ENCODE results near the gene PCDHGB3. TPM values are rescaled to one million over a fixed set of nuclear protein-coding genes. Genes with fewer than 3 reads are reported as not detected.
"Not testable (repeated sequence)": the region's sequence is repeated elsewhere in the genome, so short reads cannot be mapped to it uniquely, and the experiment has no call there.

Gene PCDHGB3
- total RNA-seq, 4 donors from 2014 or later = 0.26 to 2.7 (median 2.2) TPM

GRCh38 chr5:141403387-141403786 lies 33.3 kb downstream of the PCDHGB3 start:
- TF ChIP-seq POLR2A (IDR thresholded peaks at IDR 0.05) (no peak), CTCF (IDR thresholded peaks at IDR 0.05) (no peak)
- DNase-seq = no peak
- Histone ChIP-seq H3K9me3 (peaks cover 15 to 97% (median 90%) of the 10 kb centered on the region in 3 donors), H3K27me3 (peaks cover 0 to 46% (median 0%) of the 10 kb centered on the region in 4 donors), H3K4me3 (peak overlapping the region in 3 of 4 donors; percentile 13 to 53 (median 35)), H3K36me3 (no peaks in the 10 kb centered on the region), H3K27ac (no peak overlapping the region), H3K4me1 (peaks cover 0 to 3% (median 0%) of the 10 kb centered on the region in 3 donors)
- intact Hi-C loops (cut with DNase I) = no loop called here
- WGBS, 2 donors = 33 to 53% methylated on average over 13 to 18 of the region's 22 CpGs

- intact Hi-C loops (cut with DNase I); DNase-seq; H3K4me1 ChIP-seq; H3K36me3 ChIP-seq; H3K27ac ChIP-seq: not testable (repeated sequence)
- Histone ChIP-seq H3K27me3 (peaks cover 0 to 43% (median 0%) of the 10 kb centered on the region in 4 donors), H3K4me3 (peak within 1 kb of the TSS in 3 of 4 donors; percentile 28 to 55 (median 37)), H3K9me3 (peaks cover 4 to 96% (median 84%) of the 10 kb centered on the region in 3 donors)
- WGBS, 2 donors = 25 to 31% methylated on average over 32 to 36 of the region's 51 CpGs
- peak in 5 of 6 experiments; percentile 18 to 53 (median 34) for TF ChIP-seq CTCF (IDR thresholded peaks at IDR 0.05)
These were observed 37.9 kb downstream of the PCDHGB3 start, which contains the start of gene PCDHGB6 for GRCh38 chr5:141407790-141408505. Gene PCDHGB6, plus strand, starts transcription at chr5:141408021. Its CDS starts 182 bp downstream, at chr5:141408203.

GRCh38 chr5:141409598-141410306 lies 39.7 kb downstream of the PCDHGB3 start:
- H3K9me3 ChIP-seq = peaks cover 4 to 96% (median 84%) of the 10 kb centered on the region in 3 donors
- no peak overlapping the region for H3K27ac ChIP-seq
- DNase-seq = no peak
- TF ChIP-seq CTCF (IDR thresholded peaks at IDR 0.05) = no peak
- no peak for TF ChIP-seq POLR2A (IDR thresholded peaks at IDR 0.05)
- H3K4me3 ChIP-seq = peak overlapping the region in 1 of 4 donors; percentile 12
- intact Hi-C loops (cut with DNase I) = loop anchor here (10.0 kb wide), 2 partner anchors 115 to 145 kb away; no protein-coding TSS in a partner anchor
- peaks cover 0 to 49% (median 0%) of the 10 kb centered on the region in 4 donors for H3K27me3 ChIP-seq
- H3K4me1 ChIP-seq = peaks cover 0 to 4% (median 0%) of the 10 kb centered on the region in 3 donors
- peaks cover 0 to 8% (median 0%) of the 10 kb centered on the region in 3 donors for H3K36me3 ChIP-seq
- WGBS, 2 donors = 23 to 64% methylated on average over 5 to 11 of the region's 64 CpGs

GRCh38 chr5:141411575-141411974 lies 41.5 kb downstream of the PCDHGB3 start:
- Histone ChIP-seq H3K4me3 (peak overlapping the region in 1 of 4 donors; percentile 20), H3K27ac (no peak overlapping the region), H3K4me1 (peaks cover 0 to 4% (median 0%) of the 10 kb centered on the region in 3 donors), H3K9me3 (peaks cover 4 to 96% (median 84%) of the 10 kb centered on the region in 3 donors), H3K36me3 (peaks cover 0 to 8% (median 0%) of the 10 kb centered on the region in 3 donors), H3K27me3 (peaks cover 0 to 51% (median 0%) of the 10 kb centered on the region in 4 donors)
- TF ChIP-seq POLR2A (IDR thresholded peaks at IDR 0.05) (no peak), CTCF (IDR thresholded peaks at IDR 0.05) (no peak)
- WGBS, 2 donors = 54 to 66% methylated on average over 3 of the region's 3 CpGs
- no peak for DNase-seq
- intact Hi-C loops (cut with DNase I) = loop anchor here (10.0 kb wide), 2 partner anchors 113 to 143 kb away; no protein-coding TSS in a partner anchor

Measured in esophagus squamous epithelium (tissue), 5 donors.